NB4 (cell line): ENCODE results near the gene OR2T35.

Experiments used
- POLR2A ChIP-seq: IDR thresholded peaks from 2 replicates; pipeline ENCODE4 v1.6.1; 2011; ENCODE audit warnings: mild to moderate bottlenecking; ENCODE audit not compliant: insufficient read length; ENCODE audit errors: extremely low read depth
- TF ChIP-seq, protein P1 (sequence below): IDR thresholded peaks from one replicate; pipeline ENCODE4 v1.5.1; 2012; ENCODE audit warnings: low read depth, low read length

GRCh38 chr1:248621770-248622169, 23.3 kb downstream of the OR2T35 start:
- TF ChIP-seq, protein P1, sequence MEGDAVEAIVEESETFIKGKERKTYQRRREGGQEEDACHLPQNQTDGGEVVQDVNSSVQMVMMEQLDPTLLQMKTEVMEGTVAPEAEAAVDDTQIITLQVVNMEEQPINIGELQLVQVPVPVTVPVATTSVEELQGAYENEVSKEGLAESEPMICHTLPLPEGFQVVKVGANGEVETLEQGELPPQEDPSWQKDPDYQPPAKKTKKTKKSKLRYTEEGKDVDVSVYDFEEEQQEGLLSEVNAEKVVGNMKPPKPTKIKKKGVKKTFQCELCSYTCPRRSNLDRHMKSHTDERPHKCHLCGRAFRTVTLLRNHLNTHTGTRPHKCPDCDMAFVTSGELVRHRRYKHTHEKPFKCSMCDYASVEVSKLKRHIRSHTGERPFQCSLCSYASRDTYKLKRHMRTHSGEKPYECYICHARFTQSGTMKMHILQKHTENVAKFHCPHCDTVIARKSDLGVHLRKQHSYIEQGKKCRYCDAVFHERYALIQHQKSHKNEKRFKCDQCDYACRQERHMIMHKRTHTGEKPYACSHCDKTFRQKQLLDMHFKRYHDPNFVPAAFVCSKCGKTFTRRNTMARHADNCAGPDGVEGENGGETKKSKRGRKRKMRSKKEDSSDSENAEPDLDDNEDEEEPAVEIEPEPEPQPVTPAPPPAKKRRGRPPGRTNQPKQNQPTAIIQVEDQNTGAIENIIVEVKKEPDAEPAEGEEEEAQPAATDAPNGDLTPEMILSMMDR: no peak
- TF ChIP-seq POLR2A: no peak
